GM12878 (cell line): ENCODE data around the gene ARHGAP26. TPM values are rescaled to one million over a fixed set of nuclear protein-coding genes. Genes with fewer than 3 reads are reported as not detected.

ENCODE experiments used
- ATAC-seq: fragments of 200-7000 bp; cut with Tn5 transposase; 3 replicates; pipeline ENCODE4 v1.9.1; 2020; ENCODE audit warnings: mild to moderate bottlenecking, moderate library complexity
- BruUV-seq: library from RNA; stranded (reverse); fragments of 400-500 nt; replicated peaks from 2 replicates; lab custom pipeline; 2021; lab: Mats Ljungman, UMichigan
- CTCF ChIA-PET: fragments of 300-600 bp; sonication (Branson Sonifier 250); formaldehyde crosslinking; extraction: SDS; loops from one replicate; lab custom pipeline; 2021; ENCODE audit warnings: inconsistent platforms; lab: Yijun Ruan, JAX
- POLR2A ChIA-PET: fragments of 350-600 bp; formaldehyde crosslinking; extraction: SDS; loops from one replicate; lab custom pipeline; 2021; ENCODE audit warnings: inconsistent platforms; lab: Charles Lee
- RAD21 ChIA-PET: fragments of 300-600 bp; sonication (Branson Sonifier 250); formaldehyde crosslinking; loops from one replicate; lab custom pipeline; 2023; ENCODE audit warnings: antibody characterized with exemption; ENCODE audit not compliant: unreplicated experiment; lab: Charles Lee
- SMC1A ChIA-PET: fragments of 300-600 bp; sonication (Branson Sonifier 250); formaldehyde crosslinking; loops from one replicate; lab custom pipeline; 2023; ENCODE audit not compliant: unreplicated experiment, uncharacterized antibody; lab: Charles Lee
- DNase-seq: peaks from one replicate; pipeline ENCODE4 v3.0.0-alpha.2; 2011; ENCODE audit warnings: low read depth, low spot score
- FAIRE-seq: peaks from 3 replicates; lab custom pipeline; 2011; peaks lifted over from hg19 to GRCh38; lab: Jason Lieb, UNC
- H2AFZ ChIP-seq: 2 replicates; pipeline ENCODE4 v1.6.0; 2011; ENCODE audit warnings: low read depth, low read length, control low read depth; ENCODE audit not compliant: control insufficient read depth
- H3K27ac ChIP-seq: 2 replicates; pipeline ENCODE4 v1.5.1; 2011; ENCODE audit warnings: control low read depth; ENCODE audit not compliant: control insufficient read depth, insufficient read depth
- H3K27me3 ChIP-seq, 2 experiments: replicated peaks in 1 of 2; 2 replicates each; pipeline versions ENCODE4 v1.6.0 to v1.6.1; 2011; ENCODE audit warnings: low read length in 1 of 2; ENCODE audit not compliant: control insufficient read depth in 2 of 2, insufficient read depth in 2 of 2
- H3K36me3 ChIP-seq, 2 experiments: 2 replicates each; pipeline ENCODE4 v1.5.1; 2011; ENCODE audit warnings: low read length in 1 of 2; ENCODE audit not compliant: control insufficient read depth in 2 of 2, insufficient read depth in 2 of 2
- H3K4me1 ChIP-seq: 2 replicates; pipeline ENCODE4 v1.6.1; 2011; ENCODE audit warnings: mild to moderate bottlenecking, low read length, moderate library complexity, mixed read lengths; ENCODE audit not compliant: control insufficient read depth, insufficient read depth
- H3K4me2 ChIP-seq: 2 replicates; pipeline ENCODE4 v1.6.0; 2011; ENCODE audit warnings: control low read depth; ENCODE audit not compliant: control insufficient read depth, insufficient read depth
- H3K4me3 ChIP-seq: fragments of 200-600 bp; sonication (generic); 2 replicates; pipeline ENCODE4 v1.5.1; 2016
- H3K79me2 ChIP-seq: 2 replicates; pipeline ENCODE4 v1.6.0; 2011; ENCODE audit warnings: low read length; ENCODE audit not compliant: control insufficient read depth, insufficient read depth
- H3K9ac ChIP-seq: 2 replicates; pipeline ENCODE4 v1.8.0; 2011; ENCODE audit warnings: low read length, control low read depth, mixed read lengths; ENCODE audit not compliant: control insufficient read depth, insufficient read depth
- H3K9me3 ChIP-seq: replicated peaks from 3 replicates; pipeline ENCODE4 v1.5.1; 2011; ENCODE audit warnings: mild to moderate bottlenecking, low read length; ENCODE audit not compliant: control insufficient read depth, insufficient read depth
- H4K20me1 ChIP-seq: 2 replicates; pipeline ENCODE4 v1.6.0; 2011; ENCODE audit not compliant: control insufficient read depth, insufficient read depth
- ELK1 ChIP-seq: IDR thresholded peaks from 2 replicates; pipeline ENCODE4 v1.6.1; 2012; ENCODE audit warnings: low read depth, low read length, improper control_type of control experiment
- IKZF2 ChIP-seq, 2 experiments: fragments of 450-650 bp; IDR thresholded peaks; 2 replicates each; pipeline ENCODE4 v1.6.1; 2017; ENCODE audit warnings: mild to moderate bottlenecking in 2 of 2, moderate library complexity in 2 of 2
- IRF3 ChIP-seq: fragments of 450-650 bp; IDR thresholded peaks from 2 replicates; pipeline ENCODE4 v1.6.1; 2014; ENCODE audit warnings: mild to moderate bottlenecking
- PML ChIP-seq: IDR thresholded peaks from 2 replicates; pipeline ENCODE4 v1.6.1; 2012; ENCODE audit warnings: low read length, inconsistent platforms
- SIN3A ChIP-seq: IDR thresholded peaks from 2 replicates; pipeline ENCODE4 v1.6.1; 2012; ENCODE audit warnings: low read depth, low read length, improper control_type of control experiment
- WGBS: methylation state at CpG from one replicate; pipeline ENCODE4 v1.1.6; 2016; ENCODE audit warnings: low lambda C conversion rate; ENCODE audit not compliant: insufficient replicate concordance, insufficient coverage; ENCODE audit errors: missing lambda C conversion rate; 5-methylcytosine and 5-hydroxymethylcytosine counted together
- in situ Hi-C: fragments of 300-500 bp; cut with MboI; formaldehyde crosslinking; loops from 9 replicates; pipeline ENCODE4 v1.14.3; 2018; ENCODE audit warnings: mixed read lengths
- intact Hi-C: fragments of 100-400 bp; cut with micrococcal nuclease; formaldehyde crosslinking; loops from one replicate; pipeline ENCODE4 v1.14.2; 2022; ENCODE audit not compliant: unreplicated experiment
- polyA plus RNA-seq, 11 experiments: library from polyadenylated mRNA; depleted of rRNA in 4 of 11; unstranded in 6 of 11; stranded (reverse) in 5 of 11; fragments of >200 nt; fragmentation: Nextera tagmentation in 4 of 11; fragmentation: Illumina TruSeq in 1 of 11; extraction: Ambion mirVana in 4 of 11; extraction: Trizol in 1 of 11; gene quantifications; 1 replicate in 1 of 11; 2 replicates in 10 of 11; pipeline versions ENCODE4 v1.2.1 to v1.2.3, GENCODE V29; 2011 to 2016; ENCODE audit warnings: inconsistent platforms in 2 of 11, missing spikeins in 2 of 11, low read depth in 1 of 11
- total RNA-seq, 4 experiments: library from RNA; depleted of rRNA in 3 of 4; stranded (reverse); fragments of >200 nt in 3 of 4; fragmentation: Illumina TruSeq in 1 of 4; extraction: Trizol in 1 of 4; gene quantifications; 2 replicates each; pipeline versions ENCODE4 v1.2.1 to v1.2.3, GENCODE V29; 2013 to 2021

The ARHGAP26 gene
- total and polyA plus RNA-seq, 10 of the 15 experiments (the other 5 are each of a cell fraction or from before 2014, with no cell fraction given): 9.4 to 41.5 (median 19.3) TPM

- Histone ChIP-seq H4K20me1 (no peaks in the 10 kb centered on the region), H3K4me2 (no peak overlapping the region), H3K4me1 (no peaks in the 10 kb centered on the region), H3K9ac (no peak overlapping the region), H3K9me3 (no peaks in the 10 kb centered on the region), H3K4me3 (no peak overlapping the region), H3K79me2 (no peaks in the 10 kb centered on the region), H2AFZ (no peak overlapping the region), H3K27me3 (no peaks in the 10 kb centered on the region), H3K36me3 (no peaks in the 10 kb centered on the region), H3K27ac (no peak overlapping the region)
- FAIRE-seq (peak; percentile 41), ATAC-seq (no peak), DNase-seq (no peak)
- BruUV-seq: no TSS peak
- intact Hi-C loops: no loop called here
- ChIA-PET CTCF (interaction anchor here (1.4 kb wide), 1 partner anchor 25 kb away, joined by 5 read pairs; no protein-coding TSS in a partner anchor), RAD21 (interaction anchor here (0.6 to 0.7 kb wide), 2 partner anchors 9 to 413 kb away, joined by 3 read pairs; no protein-coding TSS in a partner anchor), POLR2A (interaction anchor here (0.6 kb wide), 2 partner anchors 28 to 1193 kb away, joined by 3 to 10 read pairs; no protein-coding TSS in a partner anchor), SMC1A (interaction anchor here (0.6 to 2.5 kb wide), 8 partner anchors 12 to 893 kb away, joined by 3 to 9 read pairs (median 4); no protein-coding TSS in a partner anchor)
- WGBS: 98% methylated on average over 4 of the region's 4 CpGs
- in situ Hi-C loops: no loop called here
- TF ChIP-seq IKZF2 (IDR thresholded peaks at IDR 0.05) (no peak), IRF3 (no peak), PML (no peak), ELK1 (no peak), SIN3A (no peak)
Measured at GRCh38 chr5:142946547-142947426, 176.6 kb downstream of the ARHGAP26 start.
